Midbrain (tissue), 1 donor: ENCODE data around the gene CCT8.
"Not testable (repeated sequence)": the region's sequence is repeated elsewhere in the genome, so short reads cannot be mapped to it uniquely, and the experiment has no call there.

Experiments
- DNase-seq: peaks from one replicate; lab custom pipeline; 2025; lab: John Stamatoyannopoulos, UW

CCT8 gene

GRCh38 chr21:29018540-29018939 is 54.9 kb downstream of the CCT8 start:
- no peak for DNase-seq

- no peak for DNase-seq
These were observed 55.7 kb downstream of the CCT8 start for GRCh38 chr21:29017639-29018237.

DNA sequence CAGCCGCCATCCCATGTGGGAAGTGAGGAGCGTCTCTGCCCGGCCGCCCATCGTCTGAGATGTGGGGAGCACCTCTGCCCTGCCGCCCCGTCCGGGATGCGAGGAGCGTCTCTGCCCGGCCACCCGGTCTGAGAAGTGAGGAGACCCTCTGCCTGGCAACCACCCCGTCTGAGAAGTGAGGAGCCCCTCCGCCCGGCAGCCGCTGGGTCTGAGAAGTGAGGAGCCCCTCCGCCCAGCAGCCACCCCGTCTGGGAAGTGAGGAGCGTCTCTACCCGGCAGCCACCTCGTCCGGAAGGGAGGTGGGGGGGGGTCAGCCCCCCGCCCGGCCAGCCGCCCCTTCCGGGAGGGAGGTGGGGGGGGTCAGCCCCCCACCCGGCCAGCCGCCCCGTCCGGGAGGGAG is 62.2 kb downstream of the CCT8 start:
- DNase-seq, result not testable (repeated sequence)

DNA sequence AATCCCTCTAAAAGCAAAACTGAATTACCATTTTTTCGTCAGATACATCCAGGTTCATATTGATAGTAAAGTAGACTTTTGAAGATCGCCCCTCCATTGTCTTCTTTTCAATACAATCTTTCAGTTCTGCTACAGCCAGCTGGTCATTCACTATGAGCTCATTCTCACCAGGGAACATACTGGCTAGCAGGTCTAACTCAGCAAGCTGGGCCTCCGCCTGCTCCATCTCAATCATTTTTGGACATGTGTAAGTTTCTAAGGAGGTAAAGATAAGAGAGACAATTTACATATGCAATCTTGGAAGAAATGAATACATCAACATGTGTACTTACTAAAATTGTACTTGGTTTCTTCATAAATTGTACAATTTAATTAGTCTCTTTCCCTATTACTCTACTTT is 65.1 kb downstream of the CCT8 start:
- DNase-seq, result no peak

DNA sequence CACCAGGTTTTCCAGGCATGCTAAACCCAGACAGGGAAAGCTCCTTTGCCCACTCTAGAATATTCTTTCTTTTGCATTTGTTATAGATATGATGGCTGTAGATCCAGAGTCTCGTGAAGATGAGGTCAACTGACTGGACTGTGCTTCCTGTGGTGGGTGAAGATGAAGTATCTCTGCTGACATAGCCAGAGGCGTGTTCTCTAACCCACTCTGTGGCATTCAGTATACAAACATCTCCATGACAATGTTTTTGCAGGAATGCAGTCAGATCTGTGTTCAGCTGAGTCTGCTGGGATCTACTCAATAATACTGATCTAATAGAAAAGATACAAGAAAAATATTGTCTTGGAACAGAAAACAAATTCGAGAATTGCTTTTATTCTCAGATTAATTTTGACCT is 65.6 kb downstream of the CCT8 start:
- no peak for DNase-seq

DNA sequence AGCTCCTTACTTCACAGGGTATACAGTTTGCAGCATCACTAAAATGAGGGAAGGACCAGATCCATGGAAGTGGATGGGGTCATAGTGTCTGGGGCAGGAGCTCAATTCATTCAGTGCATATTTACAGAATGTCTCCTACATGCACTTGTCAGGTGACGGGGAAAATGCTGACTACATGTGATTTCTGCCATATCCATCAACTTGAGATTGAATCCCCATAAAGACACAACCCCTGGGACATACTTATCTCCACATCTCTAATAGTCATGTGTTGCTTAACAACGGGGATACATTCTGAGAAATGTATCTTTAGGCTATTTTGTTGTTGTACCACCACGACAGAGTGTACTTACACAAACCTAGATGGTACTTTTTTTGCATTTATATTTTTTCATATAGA is 66.3 kb downstream of the CCT8 start:
- no peak for DNase-seq
